Fibroblast of mammary gland (primary cell): ENCODE data around the gene BCL11A.

ENCODE experiments used
- DNase-seq: peaks from one replicate; pipeline ENCODE4 v3.0.0-alpha.2; 2010; ENCODE audit warnings: low read depth
- H3K4me3 ChIP-seq: 2 replicates; pipeline ENCODE4 v1.5.1; 2011; ENCODE audit warnings: low read depth, mild to moderate bottlenecking, low read length, moderate library complexity; ENCODE audit not compliant: control insufficient read depth
- TF ChIP-seq, protein P1 (sequence below): conservative IDR thresholded peaks from 2 replicates; pipeline ENCODE4 v1.5.1; 2011; ENCODE audit warnings: low read depth, low read length, inconsistent platforms; ENCODE audit not compliant: control insufficient read depth, insufficient read depth

The BCL11A gene

GRCh38 chr2:60405271-60405919 is 148.1 kb downstream of the BCL11A start:
- no peak overlapping the region for H3K4me3 ChIP-seq
- DNase-seq: no peak
- TF ChIP-seq, protein P1, sequence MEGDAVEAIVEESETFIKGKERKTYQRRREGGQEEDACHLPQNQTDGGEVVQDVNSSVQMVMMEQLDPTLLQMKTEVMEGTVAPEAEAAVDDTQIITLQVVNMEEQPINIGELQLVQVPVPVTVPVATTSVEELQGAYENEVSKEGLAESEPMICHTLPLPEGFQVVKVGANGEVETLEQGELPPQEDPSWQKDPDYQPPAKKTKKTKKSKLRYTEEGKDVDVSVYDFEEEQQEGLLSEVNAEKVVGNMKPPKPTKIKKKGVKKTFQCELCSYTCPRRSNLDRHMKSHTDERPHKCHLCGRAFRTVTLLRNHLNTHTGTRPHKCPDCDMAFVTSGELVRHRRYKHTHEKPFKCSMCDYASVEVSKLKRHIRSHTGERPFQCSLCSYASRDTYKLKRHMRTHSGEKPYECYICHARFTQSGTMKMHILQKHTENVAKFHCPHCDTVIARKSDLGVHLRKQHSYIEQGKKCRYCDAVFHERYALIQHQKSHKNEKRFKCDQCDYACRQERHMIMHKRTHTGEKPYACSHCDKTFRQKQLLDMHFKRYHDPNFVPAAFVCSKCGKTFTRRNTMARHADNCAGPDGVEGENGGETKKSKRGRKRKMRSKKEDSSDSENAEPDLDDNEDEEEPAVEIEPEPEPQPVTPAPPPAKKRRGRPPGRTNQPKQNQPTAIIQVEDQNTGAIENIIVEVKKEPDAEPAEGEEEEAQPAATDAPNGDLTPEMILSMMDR: no peak
